Left lung (tissue), 10 donors: Measurements from ENCODE around the gene BRAP. TPM values are rescaled to one million over a fixed set of nuclear protein-coding genes. Genes with fewer than 3 reads are reported as not detected.
"Not testable (repeated sequence)": the region's sequence is repeated elsewhere in the genome, so short reads cannot be mapped to it uniquely, and the experiment has no call there.

Source experiments
- ATAC-seq: fragments of 200-7000 bp; cut with Tn5 transposase; one replicate; pipeline ENCODE4 v1.9.1; 2020; ENCODE audit warnings: moderate library complexity
- DNase-seq, 4 donors: peaks; one replicate each; pipeline ENCODE4 v3.0.0-alpha.2; 2013 to 2020
- H3K27ac ChIP-seq, 2 donors: fragments of 200-600 bp; sonication (generic) in 1 of 2; one replicate each; pipeline versions ENCODE4 v1.5.0 to v1.8.0; 2020 to 2021
- H3K27me3 ChIP-seq, 2 donors: fragments of 200-600 bp; sonication (generic) in 1 of 2; one replicate each; pipeline versions ENCODE4 v1.5.0 to v1.8.0; 2020 to 2021
- H3K36me3 ChIP-seq, 2 donors: fragments of 200-600 bp; sonication (generic) in 1 of 2; one replicate each; pipeline versions ENCODE4 v1.5.0 to v1.8.0; 2020 to 2021
- H3K4me1 ChIP-seq, 2 donors: fragments of 200-600 bp; one replicate each; pipeline ENCODE4 v1.8.0; 2021
- H3K4me3 ChIP-seq, 2 donors: fragments of 200-600 bp; sonication (generic) in 1 of 2; one replicate each; pipeline versions ENCODE4 v1.5.0 to v1.8.0; 2020 to 2021; ENCODE audit warnings: mild to moderate bottlenecking in 1 of 2
- H3K9me3 ChIP-seq, 2 donors: fragments of 200-600 bp; sonication (generic) in 1 of 2; one replicate each; pipeline versions ENCODE4 v1.5.0 to v1.8.0; 2020 to 2021
- intact Hi-C, 2 donors: fragments of 100-400 bp; cut with DNase I; formaldehyde crosslinking; loops; one replicate each; pipeline versions ENCODE4 v1.11.2 to v1.14.2; 2022
- polyA plus RNA-seq, 6 donors: library from polyadenylated mRNA; unstranded; fragments of 120-200 nt; gene quantifications; one replicate each; pipeline ENCODE4 v1.2.1, GENCODE V29; 2013; ENCODE audit not compliant: insufficient read length in 6 of 6
- total RNA-seq, 2 donors: library from RNA; stranded (reverse); fragmentation: NEBNext Ultra II Directional; extraction: Animal tissue kit (Norgen Biotek cat#: 25700); gene quantifications; one replicate each; pipeline ENCODE4 v1.2.1, GENCODE V29; 2021
- TF ChIP-seq, protein P1 (sequence below), 2 donors: fragments of 200-600 bp; sonication (generic) in 1 of 2; IDR thresholded peaks; one replicate each; pipeline versions ENCODE4 v1.5.0 to v1.8.0; 2021; ENCODE audit warnings: antibody characterized with exemption in 2 of 2
- donor health status: DM: no; HTN: yes; CAD: no.
- donor health status: DM: no; HTN: no; CAD: no.

Gene BRAP
- total and polyA plus RNA-seq, 8 donors = 15.2 to 20.1 (median 18.2) TPM

DNA sequence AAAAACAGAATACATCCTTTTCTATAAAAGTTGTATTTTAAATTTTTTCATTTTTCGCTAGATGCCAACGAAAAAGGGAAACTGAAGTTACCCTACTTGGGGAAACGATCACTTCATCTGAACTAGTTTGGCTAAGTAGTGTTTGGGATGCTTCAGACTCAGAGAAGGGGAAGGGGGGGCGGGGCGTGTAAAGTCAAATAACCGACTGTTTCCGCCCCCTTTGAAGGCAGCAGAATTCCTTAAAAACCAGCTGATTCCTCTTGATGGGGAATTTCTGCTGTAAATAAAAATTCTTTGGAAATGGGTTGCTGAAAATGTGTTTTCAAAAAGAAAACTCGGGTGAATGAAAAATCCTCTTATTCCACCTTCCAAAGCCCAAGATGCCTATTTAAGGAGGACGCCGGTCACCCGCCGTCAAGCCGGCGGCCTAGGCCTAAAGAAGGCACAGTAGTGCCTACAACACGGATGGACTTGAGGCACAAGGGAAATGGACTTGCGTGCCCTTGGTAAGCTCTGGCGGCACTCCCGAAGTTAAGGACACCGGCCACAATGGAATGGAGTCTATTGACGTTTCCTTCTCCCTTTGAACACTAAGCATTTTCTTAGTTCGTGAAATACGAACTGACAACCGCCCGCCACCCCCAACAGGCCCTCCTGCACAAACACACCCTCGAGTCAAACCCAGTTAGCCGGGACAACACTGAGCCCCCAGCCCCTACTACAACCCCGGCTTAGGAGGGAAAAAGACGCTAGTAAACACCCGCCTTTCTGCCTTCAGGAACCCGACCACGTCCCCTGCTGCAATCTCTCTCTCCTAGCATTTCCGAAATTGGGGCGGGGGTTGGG is 88.5 kb downstream of the BRAP start:
- ATAC-seq = peak; percentile 46
- no peaks in the 10 kb centered on the region for H3K27me3 ChIP-seq
- no peaks in the 10 kb centered on the region for H3K9me3 ChIP-seq
- peak overlapping the region; percentile 94 to 99 for H3K4me3 ChIP-seq
- peak; percentile 39 to 79 (median 58) for DNase-seq
- TF ChIP-seq, protein P1, sequence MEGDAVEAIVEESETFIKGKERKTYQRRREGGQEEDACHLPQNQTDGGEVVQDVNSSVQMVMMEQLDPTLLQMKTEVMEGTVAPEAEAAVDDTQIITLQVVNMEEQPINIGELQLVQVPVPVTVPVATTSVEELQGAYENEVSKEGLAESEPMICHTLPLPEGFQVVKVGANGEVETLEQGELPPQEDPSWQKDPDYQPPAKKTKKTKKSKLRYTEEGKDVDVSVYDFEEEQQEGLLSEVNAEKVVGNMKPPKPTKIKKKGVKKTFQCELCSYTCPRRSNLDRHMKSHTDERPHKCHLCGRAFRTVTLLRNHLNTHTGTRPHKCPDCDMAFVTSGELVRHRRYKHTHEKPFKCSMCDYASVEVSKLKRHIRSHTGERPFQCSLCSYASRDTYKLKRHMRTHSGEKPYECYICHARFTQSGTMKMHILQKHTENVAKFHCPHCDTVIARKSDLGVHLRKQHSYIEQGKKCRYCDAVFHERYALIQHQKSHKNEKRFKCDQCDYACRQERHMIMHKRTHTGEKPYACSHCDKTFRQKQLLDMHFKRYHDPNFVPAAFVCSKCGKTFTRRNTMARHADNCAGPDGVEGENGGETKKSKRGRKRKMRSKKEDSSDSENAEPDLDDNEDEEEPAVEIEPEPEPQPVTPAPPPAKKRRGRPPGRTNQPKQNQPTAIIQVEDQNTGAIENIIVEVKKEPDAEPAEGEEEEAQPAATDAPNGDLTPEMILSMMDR (IDR thresholded peaks at IDR 0.05) = no peak
- H3K27ac ChIP-seq = peak overlapping the region; percentile 94 to 96
- intact Hi-C loops = no loop called here
- no peaks in the 10 kb centered on the region for H3K36me3 ChIP-seq
- H3K4me1 ChIP-seq = peaks cover 6 to 40% of the 10 kb centered on the region in 2 donors

DNA sequence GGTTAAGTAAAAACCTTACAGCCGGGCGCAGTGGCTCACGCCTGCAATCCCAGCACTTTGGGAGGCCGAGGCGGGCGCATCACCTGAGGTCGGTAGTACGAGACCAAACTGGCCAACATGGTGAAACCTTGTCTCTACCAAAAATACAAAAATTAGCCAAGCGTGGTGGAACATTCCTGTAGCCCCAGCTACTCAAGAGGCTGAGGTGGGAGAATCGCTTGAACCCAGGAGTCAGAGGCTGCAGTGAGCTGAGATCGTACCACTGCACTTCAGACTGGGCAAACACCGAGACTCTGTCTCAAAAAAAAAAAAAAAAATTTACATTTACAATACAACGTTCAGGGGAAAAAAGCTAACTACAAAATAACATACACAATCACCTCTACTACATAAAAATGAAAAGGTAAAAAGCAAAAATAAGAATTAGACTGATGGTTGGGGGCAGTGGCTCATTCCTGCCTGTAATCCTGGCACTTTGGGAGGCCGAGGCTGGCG is 90.4 kb downstream of the BRAP start:
- H3K4me1 ChIP-seq = peaks cover 6 to 50% of the 10 kb centered on the region in 2 donors
- H3K27ac ChIP-seq, H3K4me3 ChIP-seq, H3K27me3 ChIP-seq, DNase-seq, H3K9me3 ChIP-seq, ATAC-seq, H3K36me3 ChIP-seq, intact Hi-C loops: not testable (repeated sequence)

Other genes starting within 250 kb of the BRAP start
- 10 to 100 TPM; 60.9 to 63.3 TPM for gene ATXN2, start 86.6 kb downstream of the BRAP start, total RNA-seq
- gene ATXN2, start 86.6 kb downstream of the BRAP start, polyA plus RNA-seq = 10 to 100 TPM; 64.1 to 90.2 (median 72.7) TPM
- gene ACAD10, start 97 bp upstream of the BRAP start, total RNA-seq = 10 to 100 TPM; 19.8 to 23.3 TPM
- gene ACAD10, start 97 bp upstream of the BRAP start, polyA plus RNA-seq = 10 to 100 TPM; 31.8 to 44.3 (median 39.3) TPM
- gene ALDH2, start 81.0 kb upstream of the BRAP start, total RNA-seq = 100 to 1,000 TPM; 239 to 289 TPM
- 100 to 1,000 TPM in 3 of 6 donors, 10 to 100 TPM in 3; 91.6 to 107 (median 101) TPM for gene ALDH2, start 81.0 kb upstream of the BRAP start, polyA plus RNA-seq
- 10 to 100 TPM; 31.7 to 43.1 TPM for gene MAPKAPK5, start 156.3 kb upstream of the BRAP start, total RNA-seq
- gene MAPKAPK5, start 156.3 kb upstream of the BRAP start, polyA plus RNA-seq = 10 to 100 TPM; 44.4 to 57.9 (median 50.8) TPM